ENCODE data around the gene ATOH8. TPM values are rescaled to one million over a fixed set of nuclear protein-coding genes. Genes with fewer than 3 reads are reported as not detected.

Gene ATOH8
- total RNA-seq, 3 donors from 2014 or later: 1.9 to 8.7 (median 2.8) TPM

- Histone ChIP-seq H3K4me3 (no peak overlapping the region), H3K36me3 (ENCODE audit: low read depth) (no peaks in the 10 kb centered on the region), H3K4me1 (ENCODE audit: low read depth) (no peaks in the 10 kb centered on the region), H3K9me3 (no peaks in the 10 kb centered on the region)
- intact Hi-C loops (cut with DNase I, micrococcal nuclease): loop anchor here in 1 of 2 donors (5.0 kb wide), 1 partner anchor 92 kb away; no protein-coding TSS in a partner anchor
- DNase-seq (no peak), ATAC-seq (no peak)
- TF ChIP-seq CTCF (IDR thresholded peaks at IDR 0.05): no peak
Measured at GRCh38 chr2:85725451-85725850, 28.3 kb upstream of the ATOH8 start.

DNA sequence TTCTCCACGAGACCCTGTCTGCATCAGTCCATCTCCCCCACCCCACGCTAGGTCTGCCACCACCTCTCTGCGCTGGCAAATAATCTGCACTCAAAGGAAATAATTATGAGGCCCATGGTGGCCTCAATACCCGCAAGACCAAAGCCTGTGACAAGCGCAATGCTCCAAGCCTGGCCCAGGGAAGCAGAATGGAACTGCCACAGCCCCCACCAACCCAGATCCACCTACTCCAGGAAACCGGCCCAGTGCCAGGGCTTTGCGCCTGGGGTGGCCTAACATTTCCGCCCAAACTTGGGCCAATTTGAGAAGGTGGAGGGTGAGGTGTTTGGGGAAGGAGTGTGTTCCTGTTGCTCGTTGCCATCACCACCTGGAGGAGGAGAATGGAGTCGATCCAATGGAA is 26.0 kb upstream of the ATOH8 start:
- intact Hi-C loops (cut with DNase I, micrococcal nuclease): loop anchor here (2.0 to 5.0 kb wide), 2 partner anchors 85 to 90 kb away; no protein-coding TSS in a partner anchor
- DNase-seq (no peak), ATAC-seq (no peak)
- TF ChIP-seq CTCF (IDR thresholded peaks at IDR 0.05): no peak
- Histone ChIP-seq H3K36me3 (ENCODE audit: low read depth) (no peaks in the 10 kb centered on the region), H3K9me3 (no peaks in the 10 kb centered on the region), H3K4me1 (ENCODE audit: low read depth) (no peaks in the 10 kb centered on the region), H3K4me3 (no peak overlapping the region)

DNA sequence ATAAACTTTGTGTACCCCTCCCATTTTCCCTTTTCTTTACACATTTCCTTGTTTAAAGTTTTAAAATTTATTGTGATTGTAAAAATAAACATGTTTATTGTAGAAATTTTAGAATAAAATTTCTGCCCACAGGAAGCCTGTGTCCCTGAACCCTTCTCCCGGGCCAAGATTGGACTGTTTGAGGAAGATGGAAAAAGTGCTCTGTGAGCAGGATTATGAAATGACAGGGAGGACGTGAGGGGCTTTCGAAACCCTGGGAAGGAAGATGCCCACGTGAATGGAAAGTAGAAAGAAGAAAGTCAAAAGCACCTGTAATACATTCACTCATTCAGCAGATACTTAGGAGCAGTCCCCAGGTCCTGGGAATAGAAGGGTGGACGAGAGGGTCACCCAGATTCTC is 25.4 kb upstream of the ATOH8 start:
- ATAC-seq (no peak), DNase-seq (no peak)
- H3K9me3 ChIP-seq: no peaks in the 10 kb centered on the region
- H3K4me1 ChIP-seq (ENCODE audit: low read depth): no peaks in the 10 kb centered on the region
- intact Hi-C loops (cut with DNase I, micrococcal nuclease): loop anchor here (2.0 to 5.0 kb wide), 2 partner anchors 84 to 89 kb away; no protein-coding TSS in a partner anchor
- no peak for TF ChIP-seq CTCF (IDR thresholded peaks at IDR 0.05)
- no peak overlapping the region for H3K4me3 ChIP-seq
- no peaks in the 10 kb centered on the region for H3K36me3 ChIP-seq (ENCODE audit: low read depth)

GRCh38 chr2:85728883-85729824 is 24.6 kb upstream of the ATOH8 start:
- no peaks in the 10 kb centered on the region for H3K9me3 ChIP-seq
- H3K4me3 ChIP-seq: no peak overlapping the region
- intact Hi-C loops (cut with DNase I, micrococcal nuclease): loop anchor here (2.0 to 5.0 kb wide), 2 partner anchors 84 to 88 kb away; no protein-coding TSS in a partner anchor
- peak; percentile 88 for TF ChIP-seq CTCF (IDR thresholded peaks at IDR 0.05)
- ATAC-seq: peak; percentile 97
- peak; percentile 81 to 91 (median 91) for DNase-seq
- H3K36me3 ChIP-seq (ENCODE audit: low read depth): no peaks in the 10 kb centered on the region
- H3K4me1 ChIP-seq (ENCODE audit: low read depth): no peaks in the 10 kb centered on the region

- no peak for TF ChIP-seq CTCF (IDR thresholded peaks at IDR 0.05)
- intact Hi-C loops (cut with DNase I, micrococcal nuclease): loop anchor here (2.0 to 5.0 kb wide), 2 partner anchors 83 to 87 kb away; no protein-coding TSS in a partner anchor
- Histone ChIP-seq H3K9me3 (no peaks in the 10 kb centered on the region), H3K36me3 (ENCODE audit: low read depth) (no peaks in the 10 kb centered on the region), H3K4me1 (ENCODE audit: low read depth) (no peaks in the 10 kb centered on the region), H3K4me3 (no peak overlapping the region)
- ATAC-seq (no peak), DNase-seq (no peak)
Measured at GRCh38 chr2:85729825-85730510, 23.8 kb upstream of the ATOH8 start.
